HepG2 (cell line): ENCODE results near the gene F8. TPM values are rescaled to one million over a fixed set of nuclear protein-coding genes. Genes with fewer than 3 reads are reported as not detected.
"Not testable (repeated sequence)": the region's sequence is repeated elsewhere in the genome, so short reads cannot be mapped to it uniquely, and the experiment has no call there.

Experiments
- ATAC-seq: fragments of 200-7000 bp; cut with Tn5 transposase; 3 replicates; pipeline ENCODE4 v1.9.1; 2020; ENCODE audit warnings: mild to moderate bottlenecking, moderate library complexity
- BruUV-seq: library from RNA; stranded (reverse); fragments of 400-500 nt; replicated peaks from 2 replicates; lab custom pipeline; 2021; lab: Mats Ljungman, UMichigan
- CTCF ChIA-PET: fragments of 300-600 bp; formaldehyde crosslinking; extraction: SDS; loops from one replicate; lab custom pipeline; 2021; ENCODE audit warnings: low total read pairs, inconsistent platforms, low intra/inter-chr PET ratio; lab: Yijun Ruan, JAX
- POLR2A ChIA-PET: fragments of 350-600 bp; sonication (Branson Sonifier 250); formaldehyde crosslinking; loops from one replicate; lab custom pipeline; 2020; ENCODE audit warnings: antibody characterized with exemption, inconsistent platforms; lab: Yijun Ruan, JAX
- DNase-seq: peaks from one replicate; pipeline ENCODE4 v3.0.0-alpha.2; 2015; ENCODE audit warnings: low spot score
- FAIRE-seq: peaks from 3 replicates; lab custom pipeline; 2011; peaks lifted over from hg19 to GRCh38; lab: Jason Lieb, UNC
- H2AFZ ChIP-seq: one replicate; pipeline ENCODE4 v1.6.1; 2011; ENCODE audit warnings: low read length, inconsistent platforms
- H3K27ac ChIP-seq: fragments of 300-600 bp; 3 replicates; pipeline ENCODE4 v1.8.0; 2011; ENCODE audit warnings: mixed run types, mild to moderate bottlenecking, mixed read lengths, low read length, inconsistent platforms; ENCODE audit not compliant: insufficient read depth; ENCODE audit errors: extremely low read length
- H3K27me3 ChIP-seq, 2 experiments: fragments of 200-600 bp in 1 of 2; 2 replicates in 1 of 2; 3 replicates in 1 of 2; pipeline versions ENCODE4 v1.6.0 to v1.8.0; 2011; ENCODE audit warnings: low read length in 2 of 2, mild to moderate bottlenecking in 2 of 2, moderate library complexity in 2 of 2, inconsistent platforms in 1 of 2; ENCODE audit not compliant: insufficient read depth in 2 of 2, control insufficient read depth in 1 of 2
- H3K36me3 ChIP-seq, 2 experiments: fragments of 200-600 bp in 1 of 2; replicated peaks in 1 of 2; 2 replicates in 1 of 2; 3 replicates in 1 of 2; pipeline versions ENCODE4 v1.5.1 to v1.8.0; 2011; ENCODE audit warnings: low read length in 2 of 2, inconsistent platforms in 1 of 2; ENCODE audit not compliant: insufficient read depth in 2 of 2, control insufficient read depth in 1 of 2
- H3K4me1 ChIP-seq: 2 replicates; pipeline ENCODE4 v1.5.1; 2012; ENCODE audit warnings: low read length, inconsistent platforms; ENCODE audit not compliant: insufficient read depth
- H3K4me2 ChIP-seq: 2 replicates; pipeline ENCODE4 v1.6.0; 2011; ENCODE audit warnings: low read depth, low read length, inconsistent platforms
- H3K4me3 ChIP-seq, 3 experiments: fragments of 200-600 bp in 1 of 3; sonication (generic), shearing (Covaris generic) in 1 of 3; replicated peaks in 1 of 3; 2 replicates each; pipeline ENCODE4 v1.5.1; 2011 to 2016; ENCODE audit warnings: low read length in 3 of 3, inconsistent platforms in 2 of 3, low read depth in 2 of 3, mild to moderate bottlenecking in 2 of 3, control low read depth in 1 of 3, mixed read lengths in 1 of 3; ENCODE audit not compliant: insufficient read depth in 1 of 3
- H3K79me2 ChIP-seq: one replicate; pipeline ENCODE4 v1.6.1; 2011; ENCODE audit warnings: low read length, inconsistent platforms; ENCODE audit not compliant: insufficient read depth
- H3K9ac ChIP-seq: 2 replicates; pipeline ENCODE4 v1.6.0; 2011; ENCODE audit warnings: mild to moderate bottlenecking, low read depth, low read length, inconsistent platforms; ENCODE audit not compliant: insufficient read depth
- H3K9me3 ChIP-seq: 2 replicates; pipeline ENCODE4 v1.5.1; 2012; ENCODE audit warnings: mild to moderate bottlenecking, low read length
- H4K20me1 ChIP-seq: 2 replicates; pipeline ENCODE4 v1.6.0; 2011; ENCODE audit warnings: inconsistent platforms, mild to moderate bottlenecking, low read length, moderate library complexity; ENCODE audit not compliant: insufficient read depth
- KAT2B ChIP-seq: fragments of 150-350 bp; IDR thresholded peaks from 2 replicates; pipeline ENCODE4 v1.6.1; 2014; ENCODE audit warnings: low read depth, low read length, borderline replicate concordance
- UBTF ChIP-seq: sonication (generic); formaldehyde crosslinking; IDR thresholded peaks from 2 replicates; pipeline ENCODE4 v1.4.0; 2020; ENCODE audit warnings: mild to moderate bottlenecking, missing genetic modification reagents
- WGBS: methylation state at CpG from one replicate; pipeline ENCODE4 v1.1.6; 2017; ENCODE audit warnings: low lambda C conversion rate; 5-methylcytosine and 5-hydroxymethylcytosine counted together
- in situ Hi-C: cut with HindIII; loops from 2 replicates; pipeline ENCODE4 v1.10.0; 2017; ENCODE audit warnings: low pct_unique_long_range_greater_than_20kb; ENCODE audit not compliant: extremely low pct_ligation_motif_present
- intact Hi-C: fragments of 100-400 bp; cut with micrococcal nuclease; formaldehyde crosslinking; loops from one replicate; pipeline ENCODE4 v1.10.0; 2022; ENCODE audit not compliant: unreplicated experiment
- polyA plus RNA-seq, 8 experiments: library from polyadenylated mRNA; depleted of rRNA in 3 of 8; stranded (reverse) in 7 of 8; unstranded in 1 of 8; fragments of >200 nt; fragmentation: Illumina TruSeq in 4 of 8; extraction: Trizol in 4 of 8; gene quantifications; 2 replicates each; pipeline versions ENCODE4 v1.2.1 to v1.2.3, GENCODE V29; 2011 to 2016; ENCODE audit warnings: low read depth in 4 of 8, missing spikeins in 1 of 8, mixed read lengths in 1 of 8; ENCODE audit not compliant: insufficient read depth in 1 of 8
- total RNA-seq, 5 experiments: library from RNA; depleted of rRNA; stranded (reverse); fragments of >200 nt; fragmentation: Illumina TruSeq; extraction: Trizol; gene quantifications; 2 replicates each; pipeline ENCODE4 v1.2.3, GENCODE V29; 2016; ENCODE audit warnings: low read depth in 1 of 5

F8 gene
- total and polyA plus RNA-seq, 2 of the 13 experiments (the other 11 are each of a cell fraction or from before 2014, with no cell fraction given): 0.29 to 0.61 TPM

- no peak for TF ChIP-seq UBTF
- no peak for TF ChIP-seq KAT2B
Measured at GRCh38 chrX:154818916-154819770, 203.4 kb downstream of the F8 start (continued).

- H3K9ac ChIP-seq, DNase-seq, H3K4me1 ChIP-seq, H3K4me2 ChIP-seq, CTCF ChIA-PET, H3K4me3 ChIP-seq, H4K20me1 ChIP-seq, FAIRE-seq, BruUV-seq, ATAC-seq, intact Hi-C loops, H3K27me3 ChIP-seq, H3K79me2 ChIP-seq, H3K9me3 ChIP-seq, in situ Hi-C loops, H3K36me3 ChIP-seq, H2AFZ ChIP-seq, H3K27ac ChIP-seq: not testable (repeated sequence)
- POLR2A ChIA-PET: interaction anchor here (1.1 kb wide), 1 partner anchor 11 kb away, joined by 3 read pairs; the partner anchor contains the start of gene MPP1
- WGBS: 77% methylated on average over 10 of the region's 19 CpGs
Measured at GRCh38 chrX:154817048-154817618, 205.4 kb downstream of the F8 start.

- BruUV-seq, FAIRE-seq, H3K4me3 ChIP-seq, H3K9me3 ChIP-seq, H2AFZ ChIP-seq, H3K9ac ChIP-seq, H4K20me1 ChIP-seq, H3K4me1 ChIP-seq, ATAC-seq, DNase-seq, H3K4me2 ChIP-seq, CTCF ChIA-PET, H3K36me3 ChIP-seq, POLR2A ChIA-PET, H3K27ac ChIP-seq, in situ Hi-C loops, intact Hi-C loops, H3K27me3 ChIP-seq, H3K79me2 ChIP-seq: not testable (repeated sequence)
- WGBS: 10% methylated on average over 4 of the region's 4 CpGs
Measured at GRCh38 chrX:154816326-154816898, 206.1 kb downstream of the F8 start.
